SU-DHL-6 (cell line): ENCODE data around the gene UNC5A.

ENCODE experiments used
- EZH2phosphoT487 ChIP-seq: fragments of 200-600 bp; sonication (generic), shearing (Covaris generic); conservative IDR thresholded peaks from 2 replicates; pipeline ENCODE4 v1.6.1; 2018; ENCODE audit warnings: mild to moderate bottlenecking, antibody characterized with exemption, low read length, moderate library complexity, mixed read lengths
- TF ChIP-seq, protein P1 (sequence below): fragments of 200-600 bp; sonication (generic); IDR thresholded peaks from one replicate; pipeline ENCODE4 v1.5.1; 2017; ENCODE audit warnings: antibody characterized with exemption, mild to moderate bottlenecking, low read length, moderate library complexity; ENCODE audit not compliant: insufficient read depth, poor library complexity, severe bottlenecking

DNA sequence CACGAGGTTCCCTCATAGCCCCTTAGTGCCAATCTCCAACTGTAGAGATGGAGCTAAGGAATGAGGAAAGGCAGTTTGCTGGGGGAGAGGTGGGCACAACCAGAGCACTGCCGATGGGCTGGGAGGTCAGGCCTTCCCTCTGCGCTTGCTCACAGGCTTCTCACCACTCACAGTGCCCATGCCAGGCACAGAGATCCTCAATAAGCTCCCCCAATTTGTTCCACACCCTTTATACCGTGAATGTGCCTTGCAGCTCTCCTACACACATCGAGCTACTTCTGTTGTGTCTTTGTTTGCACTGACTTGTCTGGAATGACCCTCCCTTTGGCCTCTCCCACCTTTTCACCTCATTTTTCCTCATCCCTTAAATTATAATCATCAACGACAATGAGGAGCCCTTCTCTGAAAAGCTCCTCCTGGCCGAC is 90.4 kb downstream of the UNC5A start:
- TF ChIP-seq, protein P1, sequence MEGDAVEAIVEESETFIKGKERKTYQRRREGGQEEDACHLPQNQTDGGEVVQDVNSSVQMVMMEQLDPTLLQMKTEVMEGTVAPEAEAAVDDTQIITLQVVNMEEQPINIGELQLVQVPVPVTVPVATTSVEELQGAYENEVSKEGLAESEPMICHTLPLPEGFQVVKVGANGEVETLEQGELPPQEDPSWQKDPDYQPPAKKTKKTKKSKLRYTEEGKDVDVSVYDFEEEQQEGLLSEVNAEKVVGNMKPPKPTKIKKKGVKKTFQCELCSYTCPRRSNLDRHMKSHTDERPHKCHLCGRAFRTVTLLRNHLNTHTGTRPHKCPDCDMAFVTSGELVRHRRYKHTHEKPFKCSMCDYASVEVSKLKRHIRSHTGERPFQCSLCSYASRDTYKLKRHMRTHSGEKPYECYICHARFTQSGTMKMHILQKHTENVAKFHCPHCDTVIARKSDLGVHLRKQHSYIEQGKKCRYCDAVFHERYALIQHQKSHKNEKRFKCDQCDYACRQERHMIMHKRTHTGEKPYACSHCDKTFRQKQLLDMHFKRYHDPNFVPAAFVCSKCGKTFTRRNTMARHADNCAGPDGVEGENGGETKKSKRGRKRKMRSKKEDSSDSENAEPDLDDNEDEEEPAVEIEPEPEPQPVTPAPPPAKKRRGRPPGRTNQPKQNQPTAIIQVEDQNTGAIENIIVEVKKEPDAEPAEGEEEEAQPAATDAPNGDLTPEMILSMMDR: no peak
- TF ChIP-seq EZH2phosphoT487: no peak
